C1 segment of cervical spinal cord (tissue), 14 donors: ENCODE data around the gene CCDC192.

Experiments
- DNase-seq, 14 donors: peaks; one replicate each; lab custom pipeline; 2025; lab: John Stamatoyannopoulos, UW

Gene CCDC192

GRCh38 chr5:127809533-127809932 is 106.3 kb downstream of the CCDC192 start:
- no peak for DNase-seq

- DNase-seq, result peak in 1 of 14 donors; percentile 11
Measured at GRCh38 chr5:127810017-127810416, 106.8 kb downstream of the CCDC192 start.

DNA sequence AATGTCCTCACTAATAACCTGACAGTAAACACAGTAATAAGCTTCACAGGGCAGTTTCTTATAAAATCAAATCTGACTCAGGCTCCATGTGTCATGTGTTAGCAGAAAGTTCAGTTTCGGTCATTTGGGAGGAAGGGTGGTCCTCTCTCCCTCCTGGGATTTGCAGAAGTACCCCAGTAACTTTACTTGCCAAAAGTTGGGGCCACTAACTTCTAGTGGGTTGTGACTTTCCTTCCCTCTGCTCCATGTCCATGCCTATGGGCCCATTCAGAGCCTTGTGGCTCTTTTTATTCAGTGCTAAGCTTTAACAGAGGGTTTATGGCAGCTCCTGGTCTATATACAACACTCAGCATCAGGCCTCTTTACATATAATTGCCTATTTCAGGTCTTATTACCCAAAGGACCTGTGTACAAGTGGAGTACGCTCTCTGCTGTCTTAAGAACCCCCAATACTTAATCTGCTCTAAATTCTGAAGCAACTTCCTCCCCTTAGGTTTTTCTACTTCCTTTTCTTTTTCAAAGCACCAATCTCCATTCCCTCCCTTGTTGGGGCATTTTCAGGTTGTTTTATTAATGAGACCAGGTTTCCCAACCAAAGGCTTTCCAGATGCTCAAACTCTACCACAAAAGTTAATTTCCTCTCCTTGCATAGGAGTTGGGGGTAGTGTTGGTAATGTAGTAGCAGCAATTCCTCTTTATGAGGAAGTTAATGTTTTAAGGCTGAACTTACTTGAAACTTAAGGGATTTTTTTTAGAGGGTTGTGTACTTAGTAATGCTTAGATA is 107.7 kb downstream of the CCDC192 start:
- no peak for DNase-seq

- DNase-seq, result no peak
Measured at GRCh38 chr5:127812570-127812969, 109.4 kb downstream of the CCDC192 start.

DNA sequence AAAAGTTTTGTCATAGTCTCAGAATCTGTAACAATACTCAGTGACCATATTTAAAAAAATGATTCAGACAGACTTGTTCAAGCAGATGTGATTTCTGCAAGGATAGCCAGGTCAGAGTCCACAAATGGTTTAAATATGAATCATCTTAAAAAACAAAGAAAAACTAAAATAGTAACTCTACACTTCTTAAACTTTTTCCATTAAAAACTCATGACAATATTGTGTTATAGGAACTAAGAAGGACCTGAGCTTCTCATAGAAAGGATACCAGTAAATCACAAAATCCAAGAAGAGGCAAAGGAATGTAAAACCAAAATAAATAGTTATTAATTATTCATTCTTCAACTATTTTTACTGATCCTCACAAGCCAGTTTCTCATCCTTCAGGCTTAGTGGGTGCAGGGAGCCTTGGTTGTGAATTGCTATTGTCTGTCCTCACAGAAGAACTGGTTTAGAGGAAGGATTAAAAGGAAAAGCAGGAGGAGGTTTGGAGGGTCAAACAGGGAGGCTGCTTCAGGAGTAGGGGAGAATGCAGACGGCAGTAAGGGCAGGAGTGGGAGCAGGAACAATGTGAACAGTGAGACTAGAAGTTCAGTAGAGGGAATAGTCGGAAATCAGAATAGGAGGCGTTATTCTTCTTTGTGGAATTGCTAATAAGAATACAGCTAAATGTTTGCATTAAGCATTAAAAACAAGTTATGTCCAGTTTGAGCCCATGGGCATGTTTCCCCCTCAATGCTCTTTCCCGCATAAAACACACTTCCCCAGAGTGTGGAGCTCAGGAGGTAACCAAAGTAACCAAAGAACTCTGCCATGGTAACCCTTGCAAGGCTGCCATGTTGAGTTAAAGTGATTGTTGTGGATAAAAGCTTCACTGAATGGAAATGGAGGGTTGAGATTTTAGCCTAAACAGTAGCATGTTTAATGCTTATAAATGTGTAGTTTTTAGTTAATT is 110.7 kb downstream of the CCDC192 start:
- DNase-seq, result no peak

DNA sequence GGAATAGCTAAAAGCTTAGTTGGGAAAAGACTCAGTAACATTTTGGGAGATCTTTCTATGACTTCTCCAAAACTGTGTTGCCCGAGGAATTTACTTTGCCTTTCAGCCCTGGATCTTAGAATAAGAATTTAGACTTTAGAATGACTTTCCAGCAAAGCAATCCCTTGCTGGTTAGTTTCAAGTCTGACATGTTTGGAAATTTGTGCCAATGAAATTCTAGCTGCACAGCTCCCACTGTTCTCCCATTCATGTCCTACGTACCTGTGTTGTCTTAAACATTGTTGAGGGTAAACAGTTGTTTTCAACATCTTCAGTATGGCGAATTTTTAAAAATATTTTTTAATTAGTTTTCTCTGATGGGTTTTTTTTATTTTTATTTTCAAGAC is 111.4 kb downstream of the CCDC192 start:
- DNase-seq, result no peak

- DNase-seq, result no peak
Measured at GRCh38 chr5:127820910-127821553, 117.8 kb downstream of the CCDC192 start.

DNA sequence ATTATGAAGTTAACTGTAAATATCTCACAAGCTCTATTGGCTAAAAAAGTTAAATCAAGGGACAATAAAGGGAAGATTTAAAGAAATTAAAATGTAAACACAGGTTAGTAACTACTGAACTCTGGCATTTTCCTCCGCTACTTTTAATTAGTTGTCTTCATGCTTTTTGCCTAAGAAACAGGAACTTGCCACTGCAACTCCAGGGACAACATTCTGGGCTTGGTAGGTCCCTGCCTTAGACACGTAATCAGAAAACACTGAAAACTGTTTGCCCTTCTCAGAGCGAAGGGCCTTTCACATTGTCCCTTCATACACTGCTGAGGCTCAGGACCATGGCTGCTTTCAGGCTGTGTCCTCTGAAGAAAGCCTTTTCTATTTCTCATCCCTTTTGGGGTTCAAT is 118.7 kb downstream of the CCDC192 start:
- DNase-seq, result no peak

- no peak for DNase-seq
Measured at GRCh38 chr5:127824126-127824525, 120.9 kb downstream of the CCDC192 start.

- no peak for DNase-seq
Measured at GRCh38 chr5:127826011-127826410, 122.8 kb downstream of the CCDC192 start.

DNA sequence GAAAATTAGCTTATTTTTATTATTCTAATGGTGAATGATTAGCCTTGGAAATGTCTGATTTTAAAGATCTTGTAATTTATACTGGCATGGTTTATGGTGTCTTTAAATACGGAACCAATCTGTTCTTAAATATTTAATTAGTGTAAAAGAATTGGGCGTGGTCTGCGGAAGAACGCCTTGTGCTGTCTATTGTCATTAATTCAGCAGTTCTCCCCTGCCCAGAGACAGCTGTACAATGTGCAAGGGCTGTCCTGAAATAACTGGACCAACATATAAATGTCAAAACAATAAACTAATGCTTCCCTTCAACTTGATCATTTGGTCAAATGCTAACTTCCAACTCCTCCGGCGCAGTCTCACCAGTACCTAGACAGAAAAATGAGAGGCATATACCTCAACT is 124.3 kb downstream of the CCDC192 start:
- no peak for DNase-seq

DNA sequence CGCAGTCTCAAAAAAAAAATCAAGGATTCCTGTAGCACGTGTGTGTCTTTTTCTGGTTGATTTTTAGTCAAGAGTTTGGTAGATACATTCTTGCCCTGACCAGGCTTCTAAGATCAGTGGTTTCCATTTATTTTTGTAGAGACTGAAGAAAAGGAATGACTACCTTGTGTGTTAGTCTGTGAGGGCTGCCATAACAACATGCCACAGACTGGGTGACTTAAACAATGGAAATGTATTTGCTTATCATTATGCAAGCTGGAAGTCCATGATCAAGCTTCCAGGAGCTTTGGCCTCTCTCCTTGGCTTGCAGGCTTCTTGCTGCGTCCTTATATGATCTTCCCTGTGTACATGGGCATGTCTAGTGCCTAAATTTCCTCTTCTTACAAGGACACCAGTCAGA is 127.0 kb downstream of the CCDC192 start:
- no peak for DNase-seq

DNA sequence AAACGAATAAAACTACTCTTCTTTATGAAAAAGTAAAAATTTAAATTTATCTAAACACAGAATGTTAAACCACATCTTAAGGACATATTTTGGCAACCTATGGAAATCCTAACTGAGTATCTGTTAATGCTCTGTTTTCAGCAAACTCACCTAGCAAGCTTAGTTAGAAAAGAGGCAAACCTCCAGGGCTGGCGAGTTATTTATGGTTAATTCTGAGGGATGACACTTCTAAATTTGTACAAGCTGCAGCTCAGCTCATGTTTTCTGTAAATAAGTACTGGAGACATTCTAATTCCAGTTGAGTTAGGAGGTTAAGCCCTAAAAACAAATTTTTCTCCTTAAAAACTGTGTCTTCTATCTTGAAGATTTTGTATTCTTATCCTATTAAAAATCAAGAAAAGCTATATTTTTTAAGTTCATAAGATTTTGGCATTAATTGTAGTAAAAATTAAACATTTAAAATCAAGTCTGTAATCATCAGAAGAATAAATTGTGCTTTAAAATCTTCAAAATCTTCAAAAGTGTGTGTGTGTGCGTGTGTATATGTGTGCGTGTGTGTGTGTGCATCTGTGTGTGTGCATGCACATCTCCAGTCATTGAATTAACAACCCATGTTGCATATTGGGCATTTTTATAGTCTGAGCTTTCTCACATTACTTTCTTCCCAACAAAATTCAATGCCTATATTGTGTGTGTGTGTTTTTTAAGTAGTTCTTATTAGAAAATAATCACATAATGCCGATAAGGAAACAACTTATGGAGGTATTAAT is 127.8 kb downstream of the CCDC192 start:
- DNase-seq, result no peak

DNA sequence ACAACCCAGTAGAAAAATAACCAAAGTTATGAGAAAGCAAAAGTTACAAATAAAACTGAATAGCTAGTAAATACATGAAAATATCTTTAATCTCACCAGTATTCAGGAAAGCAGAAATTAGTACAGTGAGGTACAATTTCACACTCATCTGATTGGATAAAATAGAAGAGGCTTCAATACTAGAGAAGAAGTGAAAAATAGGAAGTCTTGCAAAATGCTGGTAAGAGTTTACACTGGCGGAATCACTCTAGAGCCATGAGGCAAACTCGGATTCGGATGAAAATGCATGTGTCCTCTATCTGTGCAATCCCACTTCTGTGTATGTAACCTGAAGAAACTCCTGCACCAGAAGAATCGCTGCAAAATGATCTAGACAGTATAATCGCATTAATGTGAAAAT is 128.9 kb downstream of the CCDC192 start:
- DNase-seq, result no peak

GRCh38 chr5:127834094-127834531 is 130.9 kb downstream of the CCDC192 start:
- DNase-seq, result no peak

- no peak for DNase-seq
Measured at GRCh38 chr5:127834554-127834953, 131.4 kb downstream of the CCDC192 start.

- DNase-seq, result no peak
Measured at GRCh38 chr5:127838661-127839060, 135.5 kb downstream of the CCDC192 start.

DNA sequence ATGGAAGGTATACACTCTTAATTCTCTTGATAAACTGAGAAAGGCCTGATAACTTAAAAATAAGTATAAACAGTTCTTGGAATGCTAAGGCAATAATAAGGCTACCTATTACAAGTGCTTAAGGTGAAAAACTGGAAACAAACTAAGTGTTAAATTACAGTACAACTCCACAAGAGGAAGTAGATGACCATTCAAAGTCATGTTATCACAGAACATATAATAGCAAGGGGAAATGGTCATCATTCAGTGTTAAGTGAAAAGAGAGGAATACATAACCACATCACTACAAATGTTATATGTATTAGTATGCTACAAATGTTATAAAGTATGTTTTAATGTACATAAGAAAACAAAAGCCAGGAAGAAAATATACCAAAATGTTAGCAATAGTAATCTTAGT is 135.9 kb downstream of the CCDC192 start:
- DNase-seq, result no peak

- DNase-seq, result no peak
Measured at GRCh38 chr5:127839496-127840197, 136.5 kb downstream of the CCDC192 start.

DNA sequence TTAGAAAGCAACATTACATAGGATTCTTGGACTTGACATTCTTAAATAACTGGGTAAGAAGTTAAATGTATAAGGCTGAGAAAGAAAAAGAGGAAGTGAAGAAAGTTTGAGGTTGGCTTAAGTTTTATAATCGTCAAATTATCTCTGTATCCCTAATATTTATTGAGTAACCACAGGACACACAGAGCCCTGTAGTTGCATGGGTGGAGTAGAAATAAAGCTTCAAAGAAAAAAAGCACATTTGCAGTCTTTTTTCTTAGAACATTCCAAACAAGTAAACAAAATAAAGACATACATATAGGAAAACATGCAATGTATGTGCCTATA is 137.0 kb downstream of the CCDC192 start:
- no peak for DNase-seq

DNA sequence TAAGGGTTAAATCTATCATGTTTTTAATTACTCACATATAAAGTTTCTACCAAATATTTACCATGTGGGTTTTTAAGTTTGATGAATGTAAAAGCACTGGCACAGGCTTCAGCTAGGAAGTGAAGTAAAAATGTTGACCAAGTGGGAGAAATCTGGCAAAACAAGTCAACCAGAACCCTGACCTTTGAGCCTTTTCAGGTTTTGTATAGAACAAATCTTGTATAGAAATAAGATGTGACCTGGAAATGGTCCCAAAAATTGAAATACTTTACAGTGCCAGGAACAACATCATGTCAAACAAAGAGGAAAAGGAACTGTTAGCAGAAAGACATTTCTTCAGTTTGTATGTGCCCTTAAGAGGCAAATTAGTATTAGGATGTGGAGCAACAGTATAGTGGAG is 137.6 kb downstream of the CCDC192 start:
- no peak for DNase-seq
